NCI-H2227 treated with DMSO at 0.1 percent for 48 hours (cell line): ENCODE data around the gene CEP135.
A peak's percentile ranks its signal among the peaks of the same experiment; 100 is the strongest.
"Not testable (repeated sequence)": the region's sequence is repeated elsewhere in the genome, so short reads cannot be mapped to it uniquely, and the experiment has no call there.

Source experiments
- DNase-seq: peaks from one replicate; lab custom pipeline; 2025; lab: John Stamatoyannopoulos, UW

The CEP135 gene

GRCh38 chr4:55939421-55939820 lies 9.3 kb upstream of the CEP135 start:
- no peak for DNase-seq

GRCh38 chr4:55941881-55942396 lies 6.8 kb upstream of the CEP135 start:
- no peak for DNase-seq

- DNase-seq: no peak
These were observed 1.4 kb upstream of the CEP135 start for GRCh38 chr4:55947254-55947882.

- DNase-seq: peak; percentile 26
These were observed 626 bp upstream of the CEP135 start for GRCh38 chr4:55947912-55948725.

- no peak for DNase-seq
These were observed 697 bp downstream of the CEP135 start for GRCh38 chr4:55949482-55949802.

GRCh38 chr4:55951191-55951922 lies 2.6 kb downstream of the CEP135 start:
- DNase-seq: no peak

GRCh38 chr4:55955710-55956109 lies 7.0 kb downstream of the CEP135 start:
- no peak for DNase-seq

- no peak for DNase-seq
These were observed 10.9 kb downstream of the CEP135 start for GRCh38 chr4:55959655-55960054.

GRCh38 chr4:55964046-55964445 lies 15.3 kb downstream of the CEP135 start:
- no peak for DNase-seq

GRCh38 chr4:55965585-55965984 lies 16.8 kb downstream of the CEP135 start:
- no peak for DNase-seq

- not testable (repeated sequence) for DNase-seq
These were observed 17.6 kb downstream of the CEP135 start for GRCh38 chr4:55966324-55966723.

- no peak for DNase-seq
These were observed 18.6 kb downstream of the CEP135 start for GRCh38 chr4:55967376-55967775.

- DNase-seq: no peak
These were observed 24.9 kb downstream of the CEP135 start for GRCh38 chr4:55973650-55974049.

GRCh38 chr4:55977811-55978210 lies 29.1 kb downstream of the CEP135 start:
- DNase-seq: no peak

- DNase-seq: no peak
These were observed 30.8 kb downstream of the CEP135 start for GRCh38 chr4:55979562-55979961.

- no peak for DNase-seq
These were observed 32.0 kb downstream of the CEP135 start for GRCh38 chr4:55980725-55981124.

GRCh38 chr4:55982976-55983375 lies 34.2 kb downstream of the CEP135 start:
- no peak for DNase-seq

- DNase-seq: no peak
These were observed 41.0 kb downstream of the CEP135 start for GRCh38 chr4:55989766-55990165.

GRCh38 chr4:55993994-55994663 lies 45.4 kb downstream of the CEP135 start:
- DNase-seq: no peak

- DNase-seq: no peak
These were observed 47.9 kb downstream of the CEP135 start for GRCh38 chr4:55996646-55997045.

- DNase-seq: no peak
These were observed 54.9 kb downstream of the CEP135 start for GRCh38 chr4:56003606-56004005.

GRCh38 chr4:56004235-56004634 lies 55.5 kb downstream of the CEP135 start:
- DNase-seq: no peak
